Fibroblast of pulmonary artery (primary cell): ENCODE measurements around the gene AGA.

Experiments used
- DNase-seq: peaks from one replicate; pipeline ENCODE4 v3.0.0-alpha.2; 2010; ENCODE audit warnings: low read depth
- H3K4me3 ChIP-seq: replicated peaks from 2 replicates; pipeline ENCODE4 v1.5.1; 2011; ENCODE audit warnings: low read depth, mild to moderate bottlenecking, control low read depth, low read length, moderate library complexity
- TF ChIP-seq, protein P1 (sequence below): IDR thresholded peaks from 2 replicates; pipeline ENCODE4 v1.5.1; 2011; ENCODE audit warnings: mild to moderate bottlenecking, control low read depth, low read length, inconsistent platforms; ENCODE audit errors: missing control alignments

AGA gene

DNA sequence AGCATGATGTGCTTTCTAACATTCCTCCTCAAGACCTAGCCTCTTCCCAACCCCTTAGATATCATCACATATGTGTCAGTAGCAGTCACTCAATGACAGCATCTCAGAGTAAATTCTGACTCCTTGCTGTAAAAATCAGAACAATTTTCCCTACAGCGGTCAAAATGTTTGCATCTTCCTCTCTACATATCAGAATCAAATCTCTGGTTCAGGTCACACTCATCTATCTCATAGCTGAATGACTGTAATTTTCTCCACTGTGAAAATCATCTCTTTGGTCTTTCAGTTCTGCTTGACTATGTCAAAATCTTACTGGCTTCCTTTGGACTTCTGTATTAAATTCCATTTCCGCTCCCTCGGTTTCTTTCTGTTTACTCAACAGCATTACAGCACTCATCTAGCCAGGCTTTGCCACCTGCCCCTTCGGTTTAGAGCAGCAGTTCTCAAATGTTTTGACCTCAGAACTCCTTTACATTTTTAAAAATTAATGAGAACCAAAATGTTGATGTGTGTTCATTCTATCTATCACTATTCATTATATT lies 57.3 kb downstream of the AGA start:
- no peak for DNase-seq
- TF ChIP-seq, protein P1, sequence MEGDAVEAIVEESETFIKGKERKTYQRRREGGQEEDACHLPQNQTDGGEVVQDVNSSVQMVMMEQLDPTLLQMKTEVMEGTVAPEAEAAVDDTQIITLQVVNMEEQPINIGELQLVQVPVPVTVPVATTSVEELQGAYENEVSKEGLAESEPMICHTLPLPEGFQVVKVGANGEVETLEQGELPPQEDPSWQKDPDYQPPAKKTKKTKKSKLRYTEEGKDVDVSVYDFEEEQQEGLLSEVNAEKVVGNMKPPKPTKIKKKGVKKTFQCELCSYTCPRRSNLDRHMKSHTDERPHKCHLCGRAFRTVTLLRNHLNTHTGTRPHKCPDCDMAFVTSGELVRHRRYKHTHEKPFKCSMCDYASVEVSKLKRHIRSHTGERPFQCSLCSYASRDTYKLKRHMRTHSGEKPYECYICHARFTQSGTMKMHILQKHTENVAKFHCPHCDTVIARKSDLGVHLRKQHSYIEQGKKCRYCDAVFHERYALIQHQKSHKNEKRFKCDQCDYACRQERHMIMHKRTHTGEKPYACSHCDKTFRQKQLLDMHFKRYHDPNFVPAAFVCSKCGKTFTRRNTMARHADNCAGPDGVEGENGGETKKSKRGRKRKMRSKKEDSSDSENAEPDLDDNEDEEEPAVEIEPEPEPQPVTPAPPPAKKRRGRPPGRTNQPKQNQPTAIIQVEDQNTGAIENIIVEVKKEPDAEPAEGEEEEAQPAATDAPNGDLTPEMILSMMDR: no peak
- H3K4me3 ChIP-seq: no peak overlapping the region

DNA sequence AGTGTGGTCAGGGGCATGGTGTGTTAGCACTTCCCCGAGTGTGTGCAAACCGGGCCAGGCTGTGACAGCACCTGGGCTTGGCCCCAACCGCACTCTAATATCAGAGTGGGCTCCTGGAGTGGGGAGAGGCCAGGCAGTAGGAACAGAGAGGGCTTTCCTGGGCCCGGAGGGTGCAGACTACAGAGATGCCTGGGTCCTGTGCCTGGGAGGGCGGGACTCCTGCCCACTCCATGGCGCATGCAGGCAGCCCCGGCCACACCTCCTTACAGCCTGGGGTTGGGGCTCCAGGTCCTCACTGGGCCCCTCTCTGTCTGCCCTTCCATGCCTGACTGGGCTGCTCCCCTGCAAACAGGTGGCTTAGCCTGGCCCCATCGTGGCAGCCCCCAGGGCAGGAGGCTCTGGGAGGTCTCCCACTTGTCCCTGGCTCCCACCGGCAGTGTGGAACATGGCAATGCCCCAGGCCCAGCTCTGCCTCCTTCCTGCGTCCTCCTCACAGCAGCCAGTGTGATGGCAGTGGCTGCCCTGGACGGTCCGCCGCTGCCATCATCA lies 60.4 kb downstream of the AGA start:
- H3K4me3 ChIP-seq: no peak overlapping the region
- no peak for DNase-seq
- TF ChIP-seq, protein P1: no peak
